ENCODE results near the gene ADAMTS12. TPM values are rescaled to one million over a fixed set of nuclear protein-coding genes. Genes with fewer than 3 reads are reported as not detected.
A peak's percentile ranks its signal among the peaks of the same experiment; 100 is the strongest.

The ADAMTS12 gene
- total and polyA plus RNA-seq, 2 experiments from 2014 or later, result 9.1 to 17.1 TPM

DNA sequence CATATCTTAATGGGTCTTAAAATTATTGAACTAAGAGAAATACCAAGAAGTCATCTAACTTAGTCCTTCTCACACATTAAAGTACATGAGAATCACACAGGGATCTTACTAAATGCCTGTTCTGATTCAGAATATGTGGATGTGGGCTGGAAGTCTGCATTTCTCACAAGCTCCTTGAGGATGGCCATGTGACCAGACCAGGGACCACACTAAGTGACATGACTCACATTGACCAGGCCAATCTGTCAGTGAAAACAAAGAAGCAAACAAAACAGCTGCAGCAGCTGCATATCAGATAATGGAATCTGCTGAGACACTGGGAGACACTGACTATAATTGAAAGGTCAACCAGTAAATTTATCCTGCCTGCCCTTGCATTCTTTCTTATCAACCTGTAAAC, 110.5 kb downstream of the ADAMTS12 start:
- Histone ChIP-seq H3K4me2 (no peak overlapping the region), H3K4me3 (no peak overlapping the region), H4K20me1 (replicated peaks; ENCODE audit: insufficient read depth) (no peaks in the 10 kb centered on the region), H3F3A (replicated peaks; ENCODE audit: low read depth) (no peaks in the 10 kb centered on the region), H2AFZ (no peak overlapping the region), H3K4me1 (ENCODE audit: insufficient read depth) (no peaks in the 10 kb centered on the region), H3K9me2 (ENCODE audit: insufficient read depth) (no peaks in the 10 kb centered on the region), H3K27ac (ENCODE audit: low read depth) (no peak overlapping the region), H3K79me2 (replicated peaks; ENCODE audit: insufficient read depth) (peaks cover 29% of the 10 kb centered on the region), H3K27me3 (ENCODE audit: insufficient read depth) (no peaks in the 10 kb centered on the region), H3K36me3 (ENCODE audit: insufficient read depth) (0 out of 2 replicates have a peak, but pooled peaks cover 3% of the 10 kb centered on the region)
- TF ChIP-seq STAT1 (IDR thresholded peaks at IDR 0.05; ENCODE audit: unreplicated experiment) (no peak), ZNF114 (CRISPR knock-in tag; IDR thresholded peaks at IDR 0.05) (no peak), CREB1 (CRISPR knock-in tag; IDR thresholded peaks at IDR 0.05; ENCODE audit: low read depth) (no peak), EZH2 (IDR thresholded peaks at IDR 0.05; ENCODE audit: low read depth, unreplicated experiment) (no peak), POLR2AphosphoS5 (IDR thresholded peaks at IDR 0.05; ENCODE audit: low read depth) (no peak), JUNB (IDR thresholded peaks at IDR 0.05; ENCODE audit: unreplicated experiment) (no peak), EZH2phosphoT487 (IDR thresholded peaks at IDR 0.05; ENCODE audit: unreplicated experiment) (no peak), ZNF331 (CRISPR knock-in tag; IDR thresholded peaks at IDR 0.05; ENCODE audit: low read depth) (no peak), ZNF462 (CRISPR knock-in tag; IDR thresholded peaks at IDR 0.05) (no peak), NANOG (IDR thresholded peaks at IDR 0.05; ENCODE audit: borderline replicate concordance) (no peak)
- TF ChIP-seq, protein P1, sequence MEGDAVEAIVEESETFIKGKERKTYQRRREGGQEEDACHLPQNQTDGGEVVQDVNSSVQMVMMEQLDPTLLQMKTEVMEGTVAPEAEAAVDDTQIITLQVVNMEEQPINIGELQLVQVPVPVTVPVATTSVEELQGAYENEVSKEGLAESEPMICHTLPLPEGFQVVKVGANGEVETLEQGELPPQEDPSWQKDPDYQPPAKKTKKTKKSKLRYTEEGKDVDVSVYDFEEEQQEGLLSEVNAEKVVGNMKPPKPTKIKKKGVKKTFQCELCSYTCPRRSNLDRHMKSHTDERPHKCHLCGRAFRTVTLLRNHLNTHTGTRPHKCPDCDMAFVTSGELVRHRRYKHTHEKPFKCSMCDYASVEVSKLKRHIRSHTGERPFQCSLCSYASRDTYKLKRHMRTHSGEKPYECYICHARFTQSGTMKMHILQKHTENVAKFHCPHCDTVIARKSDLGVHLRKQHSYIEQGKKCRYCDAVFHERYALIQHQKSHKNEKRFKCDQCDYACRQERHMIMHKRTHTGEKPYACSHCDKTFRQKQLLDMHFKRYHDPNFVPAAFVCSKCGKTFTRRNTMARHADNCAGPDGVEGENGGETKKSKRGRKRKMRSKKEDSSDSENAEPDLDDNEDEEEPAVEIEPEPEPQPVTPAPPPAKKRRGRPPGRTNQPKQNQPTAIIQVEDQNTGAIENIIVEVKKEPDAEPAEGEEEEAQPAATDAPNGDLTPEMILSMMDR (conservative IDR thresholded peaks at IDR 0.05; ENCODE audit: low read depth in 2 of 2), result no peak
- TF ChIP-seq, protein P2, sequence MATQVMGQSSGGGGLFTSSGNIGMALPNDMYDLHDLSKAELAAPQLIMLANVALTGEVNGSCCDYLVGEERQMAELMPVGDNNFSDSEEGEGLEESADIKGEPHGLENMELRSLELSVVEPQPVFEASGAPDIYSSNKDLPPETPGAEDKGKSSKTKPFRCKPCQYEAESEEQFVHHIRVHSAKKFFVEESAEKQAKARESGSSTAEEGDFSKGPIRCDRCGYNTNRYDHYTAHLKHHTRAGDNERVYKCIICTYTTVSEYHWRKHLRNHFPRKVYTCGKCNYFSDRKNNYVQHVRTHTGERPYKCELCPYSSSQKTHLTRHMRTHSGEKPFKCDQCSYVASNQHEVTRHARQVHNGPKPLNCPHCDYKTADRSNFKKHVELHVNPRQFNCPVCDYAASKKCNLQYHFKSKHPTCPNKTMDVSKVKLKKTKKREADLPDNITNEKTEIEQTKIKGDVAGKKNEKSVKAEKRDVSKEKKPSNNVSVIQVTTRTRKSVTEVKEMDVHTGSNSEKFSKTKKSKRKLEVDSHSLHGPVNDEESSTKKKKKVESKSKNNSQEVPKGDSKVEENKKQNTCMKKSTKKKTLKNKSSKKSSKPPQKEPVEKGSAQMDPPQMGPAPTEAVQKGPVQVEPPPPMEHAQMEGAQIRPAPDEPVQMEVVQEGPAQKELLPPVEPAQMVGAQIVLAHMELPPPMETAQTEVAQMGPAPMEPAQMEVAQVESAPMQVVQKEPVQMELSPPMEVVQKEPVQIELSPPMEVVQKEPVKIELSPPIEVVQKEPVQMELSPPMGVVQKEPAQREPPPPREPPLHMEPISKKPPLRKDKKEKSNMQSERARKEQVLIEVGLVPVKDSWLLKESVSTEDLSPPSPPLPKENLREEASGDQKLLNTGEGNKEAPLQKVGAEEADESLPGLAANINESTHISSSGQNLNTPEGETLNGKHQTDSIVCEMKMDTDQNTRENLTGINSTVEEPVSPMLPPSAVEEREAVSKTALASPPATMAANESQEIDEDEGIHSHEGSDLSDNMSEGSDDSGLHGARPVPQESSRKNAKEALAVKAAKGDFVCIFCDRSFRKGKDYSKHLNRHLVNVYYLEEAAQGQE (IDR thresholded peaks at IDR 0.05; ENCODE audit: unreplicated experiment), result no peak
- TF ChIP-seq, protein P3, sequence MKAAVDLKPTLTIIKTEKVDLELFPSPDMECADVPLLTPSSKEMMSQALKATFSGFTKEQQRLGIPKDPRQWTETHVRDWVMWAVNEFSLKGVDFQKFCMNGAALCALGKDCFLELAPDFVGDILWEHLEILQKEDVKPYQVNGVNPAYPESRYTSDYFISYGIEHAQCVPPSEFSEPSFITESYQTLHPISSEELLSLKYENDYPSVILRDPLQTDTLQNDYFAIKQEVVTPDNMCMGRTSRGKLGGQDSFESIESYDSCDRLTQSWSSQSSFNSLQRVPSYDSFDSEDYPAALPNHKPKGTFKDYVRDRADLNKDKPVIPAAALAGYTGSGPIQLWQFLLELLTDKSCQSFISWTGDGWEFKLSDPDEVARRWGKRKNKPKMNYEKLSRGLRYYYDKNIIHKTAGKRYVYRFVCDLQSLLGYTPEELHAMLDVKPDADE (IDR thresholded peaks at IDR 0.05), result no peak
- Mint-ChIP-seq H3K27ac (0 out of 2 replicates have a peak overlapping the region, but pooled peaks have one; percentile 71), H3K9me3 (peaks cover 19% of the 10 kb centered on the region), H3K36me3 (ENCODE audit: low read depth) (peaks cover 19% of the 10 kb centered on the region; the same call in 2 of the 3 replicates), H3K27me3 (ENCODE audit: insufficient read depth, low read depth, poor library complexity) (no peaks in the 10 kb centered on the region), H3K4me1 (peaks cover 6% of the 10 kb centered on the region; the same call in 2 of the 3 replicates), H3K4me3 (no peak overlapping the region)
- DNase-seq (ENCODE audit: low spot score) (no peak), ATAC-seq (no peak)

All from GM23338 (cell line).